ENCODE results near the gene ZDHHC13.

GRCh38 chr11:19220903-19221724, 104.1 kb downstream of the ZDHHC13 start:
- TF ChIP-seq CTCF (IDR thresholded peaks at IDR 0.05): no peak
- no peak for TF ChIP-seq POLR2A (IDR thresholded peaks at IDR 0.05)
